GM21367 (cell line): ENCODE measurements around the gene CRABP2.

Experiments
- ATAC-seq: cut with Tn5 transposase; IDR thresholded peaks from one replicate; pipeline ENCODE4 v1.9.1; 2021; ENCODE audit not compliant: unreplicated experiment

CRABP2 gene

GRCh38 chr1:156656806-156657740 lies 48.3 kb downstream of the CRABP2 start:
- no peak for ATAC-seq

- ATAC-seq, result no peak
Measured at GRCh38 chr1:156655904-156656516, 49.4 kb downstream of the CRABP2 start.

GRCh38 chr1:156655151-156655903 lies 50.1 kb downstream of the CRABP2 start:
- ATAC-seq, result no peak

- no peak for ATAC-seq
Measured at GRCh38 chr1:156654700-156655099, 50.7 kb downstream of the CRABP2 start.

- ATAC-seq, result no peak
Measured at GRCh38 chr1:156652992-156653355, 52.4 kb downstream of the CRABP2 start.

- ATAC-seq, result no peak
Measured at GRCh38 chr1:156652131-156652991, 53.0 kb downstream of the CRABP2 start.
